ENCODE measurements around the gene TFIP11.

DNA sequence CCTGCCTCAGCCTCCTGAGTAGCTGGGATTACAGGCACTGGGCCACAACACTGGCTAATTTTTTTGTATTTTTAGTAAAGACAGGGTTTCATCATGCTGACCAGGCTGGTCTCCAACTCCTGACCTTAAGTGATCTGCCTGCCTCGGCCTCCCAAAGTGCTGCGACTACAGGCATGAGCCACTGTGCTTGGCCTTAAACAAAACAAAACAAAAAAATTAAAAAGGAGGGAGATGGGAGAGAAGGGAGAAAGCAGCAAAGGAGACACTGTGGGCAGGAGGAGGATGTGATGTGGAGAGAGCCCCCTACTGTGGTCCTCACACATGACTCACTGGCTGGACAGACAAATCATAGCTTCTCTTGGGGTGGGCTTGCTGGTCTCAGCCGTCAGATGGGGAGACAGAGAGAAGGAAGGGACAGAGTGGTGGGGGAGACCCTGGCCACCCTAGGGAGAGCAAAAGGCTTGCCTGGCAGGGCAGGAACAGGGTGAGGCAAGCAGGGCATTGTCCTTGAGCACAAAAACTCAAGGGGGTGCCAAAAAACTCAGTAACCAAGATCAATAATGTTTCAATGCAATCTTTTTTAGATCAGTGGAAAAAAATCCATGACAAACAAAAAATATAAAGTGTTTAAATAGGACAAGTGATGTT lies 46.1 kb upstream of the TFIP11 start:
- TF ChIP-seq, protein P1, sequence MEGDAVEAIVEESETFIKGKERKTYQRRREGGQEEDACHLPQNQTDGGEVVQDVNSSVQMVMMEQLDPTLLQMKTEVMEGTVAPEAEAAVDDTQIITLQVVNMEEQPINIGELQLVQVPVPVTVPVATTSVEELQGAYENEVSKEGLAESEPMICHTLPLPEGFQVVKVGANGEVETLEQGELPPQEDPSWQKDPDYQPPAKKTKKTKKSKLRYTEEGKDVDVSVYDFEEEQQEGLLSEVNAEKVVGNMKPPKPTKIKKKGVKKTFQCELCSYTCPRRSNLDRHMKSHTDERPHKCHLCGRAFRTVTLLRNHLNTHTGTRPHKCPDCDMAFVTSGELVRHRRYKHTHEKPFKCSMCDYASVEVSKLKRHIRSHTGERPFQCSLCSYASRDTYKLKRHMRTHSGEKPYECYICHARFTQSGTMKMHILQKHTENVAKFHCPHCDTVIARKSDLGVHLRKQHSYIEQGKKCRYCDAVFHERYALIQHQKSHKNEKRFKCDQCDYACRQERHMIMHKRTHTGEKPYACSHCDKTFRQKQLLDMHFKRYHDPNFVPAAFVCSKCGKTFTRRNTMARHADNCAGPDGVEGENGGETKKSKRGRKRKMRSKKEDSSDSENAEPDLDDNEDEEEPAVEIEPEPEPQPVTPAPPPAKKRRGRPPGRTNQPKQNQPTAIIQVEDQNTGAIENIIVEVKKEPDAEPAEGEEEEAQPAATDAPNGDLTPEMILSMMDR (IDR thresholded peaks at IDR 0.05) = no peak
- no peak for TF ChIP-seq POLR2A (IDR thresholded peaks at IDR 0.05)
- TF ChIP-seq EP300 (IDR thresholded peaks at IDR 0.05) = no peak
